ENCODE data around the gene ANO1. TPM values are rescaled to one million over a fixed set of nuclear protein-coding genes. Genes with fewer than 3 reads are reported as not detected.

ANO1 gene
- total RNA-seq, 1 donor from 2014 or later, result 0.14 TPM

GRCh38 chr11:70169632-70170031 is 91.5 kb downstream of the ANO1 start:
- Histone ChIP-seq H3K36me3 (ENCODE audit: insufficient read depth, low read length) (no peaks in the 10 kb centered on the region), H3K27me3 (ENCODE audit: insufficient read depth, low read length) (peaks cover 2% of the 10 kb centered on the region), H4K20me1 (ENCODE audit: insufficient read depth, low read length) (no peaks in the 10 kb centered on the region), H3K4me2 (ENCODE audit: low read length) (no peak overlapping the region), H3K79me2 (ENCODE audit: insufficient read depth, low read length) (no peaks in the 10 kb centered on the region), H3K4me3 (ENCODE audit: insufficient read depth, low read depth, low read length) (no peak overlapping the region), H3K9me3 (ENCODE audit: insufficient read depth, low read depth, low read length) (no peaks in the 10 kb centered on the region), H2AFZ (ENCODE audit: low read depth, low read length) (no peak overlapping the region), H3K4me1 (ENCODE audit: insufficient read depth, low read length) (no peaks in the 10 kb centered on the region), H3K27ac (ENCODE audit: low read depth, low read length) (no peak overlapping the region), H3K9ac (ENCODE audit: low read length) (no peak overlapping the region)
- H3K27ac Mint-ChIP-seq (ENCODE audit: unreplicated experiment), result no peak overlapping the region
- no peak overlapping the region for H3K4me3 Mint-ChIP-seq (ENCODE audit: unreplicated experiment)
- DNase-seq (ENCODE audit: low read depth) (no peak), FAIRE-seq (no peak)
- H3K9me3 Mint-ChIP-seq (ENCODE audit: unreplicated experiment), result no peaks in the 10 kb centered on the region
- H3K36me3 Mint-ChIP-seq (ENCODE audit: low read depth, unreplicated experiment), result no peaks in the 10 kb centered on the region
- TF ChIP-seq CTCF (IDR thresholded peaks at IDR 0.05; ENCODE audit: insufficient read depth, low read depth, low read length) (no peak), EZH2 (IDR thresholded peaks at IDR 0.05; ENCODE audit: insufficient read depth, low read length) (no peak)
- H3K27me3 Mint-ChIP-seq (ENCODE audit: low read depth, unreplicated experiment), result peaks cover 48% of the 10 kb centered on the region
- no peaks in the 10 kb centered on the region for H3K4me1 Mint-ChIP-seq (ENCODE audit: low read depth, unreplicated experiment)

- FAIRE-seq (no peak), DNase-seq (ENCODE audit: low read depth) (no peak)
- H3K36me3 ChIP-seq (ENCODE audit: insufficient read depth, low read length), result no peaks in the 10 kb centered on the region
- H2AFZ ChIP-seq (ENCODE audit: low read depth, low read length), result no peak overlapping the region
- no peak overlapping the region for H3K4me2 ChIP-seq (ENCODE audit: low read length)
- Mint-ChIP-seq H3K4me3 (ENCODE audit: unreplicated experiment) (no peak overlapping the region), H3K27ac (ENCODE audit: unreplicated experiment) (no peak overlapping the region), H3K36me3 (ENCODE audit: low read depth, unreplicated experiment) (no peaks in the 10 kb centered on the region), H3K4me1 (ENCODE audit: low read depth, unreplicated experiment) (no peaks in the 10 kb centered on the region), H3K9me3 (ENCODE audit: unreplicated experiment) (no peaks in the 10 kb centered on the region), H3K27me3 (ENCODE audit: low read depth, unreplicated experiment) (peaks cover 39% of the 10 kb centered on the region)
- no peak overlapping the region for H3K27ac ChIP-seq (ENCODE audit: low read depth, low read length)
- H3K4me3 ChIP-seq (ENCODE audit: insufficient read depth, low read depth, low read length), result no peak overlapping the region
- H3K9me3 ChIP-seq (ENCODE audit: insufficient read depth, low read depth, low read length), result no peaks in the 10 kb centered on the region
- peaks cover 2% of the 10 kb centered on the region for H3K27me3 ChIP-seq (ENCODE audit: insufficient read depth, low read length)
- H3K4me1 ChIP-seq (ENCODE audit: insufficient read depth, low read length), result no peaks in the 10 kb centered on the region
- no peaks in the 10 kb centered on the region for H4K20me1 ChIP-seq (ENCODE audit: insufficient read depth, low read length)
- no peak for TF ChIP-seq EZH2 (IDR thresholded peaks at IDR 0.05; ENCODE audit: insufficient read depth, low read length)
- no peak for TF ChIP-seq CTCF (IDR thresholded peaks at IDR 0.05; ENCODE audit: insufficient read depth, low read depth, low read length)
- no peak overlapping the region for H3K9ac ChIP-seq (ENCODE audit: low read length)
- no peaks in the 10 kb centered on the region for H3K79me2 ChIP-seq (ENCODE audit: insufficient read depth, low read length)
Observed at GRCh38 chr11:70170596-70171210, 92.6 kb downstream of the ANO1 start.

GRCh38 chr11:70173018-70173417 is 94.9 kb downstream of the ANO1 start:
- H3K4me3 ChIP-seq (ENCODE audit: insufficient read depth, low read depth, low read length), result no peak overlapping the region
- no peak overlapping the region for H2AFZ ChIP-seq (ENCODE audit: low read depth, low read length)
- no peaks in the 10 kb centered on the region for H3K36me3 ChIP-seq (ENCODE audit: insufficient read depth, low read length)
- Mint-ChIP-seq H3K4me1 (ENCODE audit: low read depth, unreplicated experiment) (no peaks in the 10 kb centered on the region), H3K9me3 (ENCODE audit: unreplicated experiment) (no peaks in the 10 kb centered on the region), H3K36me3 (ENCODE audit: low read depth, unreplicated experiment) (no peaks in the 10 kb centered on the region), H3K27me3 (ENCODE audit: low read depth, unreplicated experiment) (peaks cover 25% of the 10 kb centered on the region), H3K4me3 (ENCODE audit: unreplicated experiment) (no peak overlapping the region), H3K27ac (ENCODE audit: unreplicated experiment) (no peak overlapping the region)
- H3K79me2 ChIP-seq (ENCODE audit: insufficient read depth, low read length), result no peaks in the 10 kb centered on the region
- H3K9me3 ChIP-seq (ENCODE audit: insufficient read depth, low read depth, low read length), result no peaks in the 10 kb centered on the region
- DNase-seq (ENCODE audit: low read depth), result no peak
- FAIRE-seq, result no peak
- H4K20me1 ChIP-seq (ENCODE audit: insufficient read depth, low read length), result no peaks in the 10 kb centered on the region
- H3K27me3 ChIP-seq (ENCODE audit: insufficient read depth, low read length), result peaks cover 2% of the 10 kb centered on the region
- no peaks in the 10 kb centered on the region for H3K4me1 ChIP-seq (ENCODE audit: insufficient read depth, low read length)
- no peak overlapping the region for H3K9ac ChIP-seq (ENCODE audit: low read length)
- TF ChIP-seq EZH2 (IDR thresholded peaks at IDR 0.05; ENCODE audit: insufficient read depth, low read length) (no peak), CTCF (IDR thresholded peaks at IDR 0.05; ENCODE audit: insufficient read depth, low read depth, low read length) (peak; percentile 5)
- H3K4me2 ChIP-seq (ENCODE audit: low read length), result no peak overlapping the region
- H3K27ac ChIP-seq (ENCODE audit: low read depth, low read length), result no peak overlapping the region
